Measurements from ENCODE around the gene C16orf87. TPM values are rescaled to one million over a fixed set of nuclear protein-coding genes. Genes with fewer than 3 reads are reported as not detected.

Gene C16orf87
- total RNA-seq, 1 experiment from 2014 or later = 8.7 TPM

- in situ Hi-C loops (cut with HindIII; ENCODE audit: low pct_unique_long_range_greater_than_20kb, low sequenced_read_pairs) = no loop called here
- H3K4me3 ChIP-seq (ENCODE audit: low read depth in 2 of 2, low read length in 2 of 2) = no peak overlapping the region
- no peaks in the 10 kb centered on the region for H3K36me3 ChIP-seq (ENCODE audit: control insufficient read depth, insufficient read depth, low read length)
- H3K4me1 ChIP-seq (ENCODE audit: control insufficient read depth, insufficient read depth, low read length) = no peaks in the 10 kb centered on the region
- H3K27me3 ChIP-seq (ENCODE audit: control insufficient read depth, insufficient read depth, low read length) = no peaks in the 10 kb centered on the region
- TF ChIP-seq CTCF (IDR thresholded peaks at IDR 0.05) = no peak
- TF ChIP-seq, protein P1, sequence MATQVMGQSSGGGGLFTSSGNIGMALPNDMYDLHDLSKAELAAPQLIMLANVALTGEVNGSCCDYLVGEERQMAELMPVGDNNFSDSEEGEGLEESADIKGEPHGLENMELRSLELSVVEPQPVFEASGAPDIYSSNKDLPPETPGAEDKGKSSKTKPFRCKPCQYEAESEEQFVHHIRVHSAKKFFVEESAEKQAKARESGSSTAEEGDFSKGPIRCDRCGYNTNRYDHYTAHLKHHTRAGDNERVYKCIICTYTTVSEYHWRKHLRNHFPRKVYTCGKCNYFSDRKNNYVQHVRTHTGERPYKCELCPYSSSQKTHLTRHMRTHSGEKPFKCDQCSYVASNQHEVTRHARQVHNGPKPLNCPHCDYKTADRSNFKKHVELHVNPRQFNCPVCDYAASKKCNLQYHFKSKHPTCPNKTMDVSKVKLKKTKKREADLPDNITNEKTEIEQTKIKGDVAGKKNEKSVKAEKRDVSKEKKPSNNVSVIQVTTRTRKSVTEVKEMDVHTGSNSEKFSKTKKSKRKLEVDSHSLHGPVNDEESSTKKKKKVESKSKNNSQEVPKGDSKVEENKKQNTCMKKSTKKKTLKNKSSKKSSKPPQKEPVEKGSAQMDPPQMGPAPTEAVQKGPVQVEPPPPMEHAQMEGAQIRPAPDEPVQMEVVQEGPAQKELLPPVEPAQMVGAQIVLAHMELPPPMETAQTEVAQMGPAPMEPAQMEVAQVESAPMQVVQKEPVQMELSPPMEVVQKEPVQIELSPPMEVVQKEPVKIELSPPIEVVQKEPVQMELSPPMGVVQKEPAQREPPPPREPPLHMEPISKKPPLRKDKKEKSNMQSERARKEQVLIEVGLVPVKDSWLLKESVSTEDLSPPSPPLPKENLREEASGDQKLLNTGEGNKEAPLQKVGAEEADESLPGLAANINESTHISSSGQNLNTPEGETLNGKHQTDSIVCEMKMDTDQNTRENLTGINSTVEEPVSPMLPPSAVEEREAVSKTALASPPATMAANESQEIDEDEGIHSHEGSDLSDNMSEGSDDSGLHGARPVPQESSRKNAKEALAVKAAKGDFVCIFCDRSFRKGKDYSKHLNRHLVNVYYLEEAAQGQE (IDR thresholded peaks at IDR 0.05; ENCODE audit: insufficient read depth in 1 of 2, low read depth in 2 of 2, low read length in 1 of 2) = no peak
- POLR2A ChIA-PET = no interaction called here
- no peaks in the 10 kb centered on the region for H3K9me3 ChIP-seq (ENCODE audit: control insufficient read depth, insufficient read depth, low read depth, low read length)
- BruUV-seq (replicated peaks) = no TSS peak
- ATAC-seq = no peak
- no peak overlapping the region for H3K27ac ChIP-seq (ENCODE audit: low read length)
- no peak for DNase-seq (ENCODE audit: low read depth, low spot score)
- intact Hi-C loops (cut with micrococcal nuclease; ENCODE audit: unreplicated experiment) = no loop called here
- CTCF ChIA-PET = no interaction called here
Observed at GRCh38 chr16:46775214-46775613, 55.8 kb downstream of the C16orf87 start.

- Histone ChIP-seq H3K4me1 (ENCODE audit: control insufficient read depth, insufficient read depth, low read length) (no peaks in the 10 kb centered on the region), H3K27me3 (ENCODE audit: control insufficient read depth, insufficient read depth, low read length) (no peaks in the 10 kb centered on the region), H3K4me3 (ENCODE audit: low read depth in 2 of 2, low read length in 2 of 2) (no peak overlapping the region), H3K9me3 (ENCODE audit: control insufficient read depth, insufficient read depth, low read depth, low read length) (no peaks in the 10 kb centered on the region), H3K27ac (ENCODE audit: low read length) (no peak overlapping the region), H3K36me3 (ENCODE audit: control insufficient read depth, insufficient read depth, low read length) (no peaks in the 10 kb centered on the region)
- ChIA-PET CTCF (no interaction called here), POLR2A (no interaction called here)
- no TSS peak for BruUV-seq (replicated peaks)
- TF ChIP-seq TCF7L2 (IDR thresholded peaks at IDR 0.05; ENCODE audit: low read depth, low read length) (no peak), CTCF (IDR thresholded peaks at IDR 0.05) (no peak), POLR2AphosphoS5 (IDR thresholded peaks at IDR 0.05; ENCODE audit: low read depth, low read length) (no peak), SIN3A (IDR thresholded peaks at IDR 0.05; ENCODE audit: borderline replicate concordance, insufficient read depth, low read depth, low read length) (no peak)
- TF ChIP-seq, protein P1 (IDR thresholded peaks at IDR 0.05; ENCODE audit: insufficient read depth in 1 of 2, low read depth in 2 of 2, low read length in 1 of 2) = no peak
- DNase-seq (ENCODE audit: low read depth, low spot score) = no peak
- ATAC-seq = no peak
- in situ Hi-C loops (cut with HindIII; ENCODE audit: low pct_unique_long_range_greater_than_20kb, low sequenced_read_pairs) (no loop called here), intact Hi-C loops (cut with micrococcal nuclease; ENCODE audit: unreplicated experiment) (no loop called here)
Observed at GRCh38 chr16:46774743-46775177, 56.2 kb downstream of the C16orf87 start.

Data from Panc1 (cell line).